Mucosa of descending colon (tissue), 3 donors: ENCODE results near the gene CEP290. TPM values are rescaled to one million over a fixed set of nuclear protein-coding genes. Genes with fewer than 3 reads are reported as not detected.
A peak's percentile ranks its signal among the peaks of the same experiment; 100 is the strongest.

ENCODE experiments used
- ATAC-seq: fragments of 200-7000 bp; cut with Tn5 transposase; one replicate; pipeline ENCODE4 v1.9.1; 2020; ENCODE audit warnings: mild to moderate bottlenecking, moderate library complexity
- DNase-seq, 3 donors: peaks; one replicate each; pipeline ENCODE4 v3.0.0-alpha.2; 2020
- H3K36me3 ChIP-seq: fragments of 200-600 bp; one replicate; pipeline ENCODE4 v1.8.0; 2021; ENCODE audit warnings: low read depth, mild to moderate bottlenecking
- H3K4me1 ChIP-seq: fragments of 200-600 bp; one replicate; pipeline ENCODE4 v1.8.0; 2021; ENCODE audit warnings: low read depth, mild to moderate bottlenecking
- H3K4me3 ChIP-seq: fragments of 200-600 bp; one replicate; pipeline ENCODE4 v1.8.0; 2021; ENCODE audit warnings: mild to moderate bottlenecking
- H3K9me3 ChIP-seq: fragments of 200-600 bp; one replicate; pipeline ENCODE4 v1.8.0; 2021; ENCODE audit warnings: mild to moderate bottlenecking
- CTCF ChIP-seq: fragments of 200-600 bp; IDR thresholded peaks from one replicate; pipeline ENCODE4 v1.8.0; 2022; ENCODE audit warnings: antibody characterized with exemption, mild to moderate bottlenecking
- intact Hi-C, 2 donors: fragments of 100-400 bp; cut with DNase I in 1 of 2; cut with micrococcal nuclease in 1 of 2; formaldehyde crosslinking; loops; one replicate each; pipeline versions ENCODE4 v1.11.0 to v1.11.1; 2022; cut with DNase I, micrococcal nuclease
- total RNA-seq, 3 donors: library from RNA; stranded (reverse); fragmentation: NEBNext Ultra II Directional in 2 of 3; extraction: Animal tissue kit (Norgen Biotek cat#: 25700) in 2 of 3; gene quantifications; one replicate each; pipeline versions ENCODE4 v1.2.1 to v1.2.4, GENCODE V29; 2021 to 2023
- donor health status: DM: no; HTN: no; CAD: no; lungs with moderate emphysema.
- donor health status: DM: no; HTN: no; CAD: no.
- donor health status: DM: no; HTN: yes; CAD: no.

The CEP290 gene
- total RNA-seq, 3 donors from 2014 or later: 6.8 to 13.0 (median 12.1) TPM

GRCh38 chr12:88111074-88111652 is 30.7 kb downstream of the CEP290 start:
- TF ChIP-seq CTCF: no peak
- DNase-seq: peak in 1 of 3 donors; percentile 2
- no peaks in the 10 kb centered on the region for H3K4me1 ChIP-seq
- no peaks in the 10 kb centered on the region for H3K9me3 ChIP-seq
- no peak for ATAC-seq
- no peak overlapping the region for H3K4me3 ChIP-seq
- no peaks in the 10 kb centered on the region for H3K36me3 ChIP-seq
- intact Hi-C loops: loop anchor here in 1 of 2 donors (5.0 kb wide), 1 partner anchor 881 kb away; no protein-coding TSS in a partner anchor

GRCh38 chr12:88108021-88108420 is 33.9 kb downstream of the CEP290 start:
- DNase-seq: no peak
- intact Hi-C loops: no loop called here
- H3K4me3 ChIP-seq: no peak overlapping the region
- no peak for TF ChIP-seq CTCF
- no peak for ATAC-seq
- no peaks in the 10 kb centered on the region for H3K4me1 ChIP-seq
- H3K9me3 ChIP-seq: no peaks in the 10 kb centered on the region
- no peaks in the 10 kb centered on the region for H3K36me3 ChIP-seq

GRCh38 chr12:88093573-88093972 is 48.3 kb downstream of the CEP290 start:
- no peak overlapping the region for H3K4me3 ChIP-seq
- intact Hi-C loops: no loop called here
- ATAC-seq (no peak), DNase-seq (no peak)
- no peaks in the 10 kb centered on the region for H3K9me3 ChIP-seq
- no peaks in the 10 kb centered on the region for H3K4me1 ChIP-seq
- H3K36me3 ChIP-seq: no peaks in the 10 kb centered on the region
- TF ChIP-seq CTCF: no peak

GRCh38 chr12:88092771-88093170 is 49.1 kb downstream of the CEP290 start:
- TF ChIP-seq CTCF: no peak
- intact Hi-C loops: no loop called here
- Histone ChIP-seq H3K36me3 (no peaks in the 10 kb centered on the region), H3K4me3 (no peak overlapping the region), H3K9me3 (no peaks in the 10 kb centered on the region), H3K4me1 (no peaks in the 10 kb centered on the region)
- no peak for DNase-seq
- no peak for ATAC-seq

GRCh38 chr12:88084210-88084609 is 57.7 kb downstream of the CEP290 start:
- no peak for TF ChIP-seq CTCF
- Histone ChIP-seq H3K36me3 (no peaks in the 10 kb centered on the region), H3K4me3 (no peak overlapping the region), H3K4me1 (no peaks in the 10 kb centered on the region), H3K9me3 (no peaks in the 10 kb centered on the region)
- intact Hi-C loops: no loop called here
- DNase-seq (no peak), ATAC-seq (no peak)

- Histone ChIP-seq H3K4me1 (no peaks in the 10 kb centered on the region), H3K9me3 (no peaks in the 10 kb centered on the region), H3K4me3 (no peak overlapping the region), H3K36me3 (no peaks in the 10 kb centered on the region)
- ATAC-seq (no peak), DNase-seq (no peak)
- intact Hi-C loops: no loop called here
- no peak for TF ChIP-seq CTCF
These were observed 58.3 kb downstream of the CEP290 start for GRCh38 chr12:88083634-88084033.
